WTC11 (cell line): ENCODE results near the gene PRKAB2.

ENCODE experiments used
- ATF1 ChIP-seq: sonication (generic); formaldehyde crosslinking; IDR thresholded peaks from 2 replicates; pipeline ENCODE4 v1.8.1; 2023; ENCODE audit warnings: mild to moderate bottlenecking, moderate library complexity, missing genetic modification reagents
- ATF2 ChIP-seq: sonication (generic); formaldehyde crosslinking; IDR thresholded peaks from 2 replicates; pipeline ENCODE4 v1.8.1; 2022; ENCODE audit warnings: low read depth, missing genetic modification reagents, borderline replicate concordance
- CTCF ChIP-seq: fragments of 200-600 bp; IDR thresholded peaks from 2 replicates; pipeline ENCODE4 v1.8.0; 2022; ENCODE audit warnings: antibody characterized with exemption
- IRF1 ChIP-seq: sonication (generic); formaldehyde crosslinking; IDR thresholded peaks from 2 replicates; pipeline ENCODE4 v1.8.0; 2023; ENCODE audit warnings: missing genetic modification reagents
- JUN ChIP-seq: sonication (generic); formaldehyde crosslinking; IDR thresholded peaks from 2 replicates; pipeline ENCODE4 v1.8.0; 2023; ENCODE audit warnings: mild to moderate bottlenecking, missing genetic modification reagents
- TCF7 ChIP-seq: sonication (generic); formaldehyde crosslinking; IDR thresholded peaks from 2 replicates; pipeline ENCODE4 v1.8.0; 2022; ENCODE audit warnings: mild to moderate bottlenecking, low read depth, missing genetic modification reagents, moderate library complexity
- ZBTB43 ChIP-seq: sonication (generic); formaldehyde crosslinking; IDR thresholded peaks from 2 replicates; pipeline ENCODE4 v1.8.1; 2023; ENCODE audit warnings: mild to moderate bottlenecking, missing genetic modification reagents

- TF ChIP-seq CTCF (no peak), TCF7 (CRISPR knock-in tag) (no peak), ATF1 (no peak), ZBTB43 (CRISPR knock-in tag) (no peak), JUN (CRISPR knock-in tag) (no peak), IRF1 (CRISPR knock-in tag) (no peak), ATF2 (CRISPR knock-in tag) (no peak)
These were observed 42.1 kb upstream of the PRKAB2 start for GRCh38 chr1:147214325-147214724.
